ACHN (cell line): ENCODE data around the gene HYAL1.
A peak's percentile ranks its signal among the peaks of the same experiment; 100 is the strongest.

ENCODE experiments used
- DNase-seq: peaks from one replicate; pipeline ENCODE4 v3.0.0-alpha.2; 2015
- in situ Hi-C: cut with HindIII; loops from 2 replicates; pipeline ENCODE4 v1.10.0; 2017; ENCODE audit warnings: low sequenced_read_pairs, low pct_ligation_motif_present, low pct_unique_long_range_greater_than_20kb

The HYAL1 gene, protein sequence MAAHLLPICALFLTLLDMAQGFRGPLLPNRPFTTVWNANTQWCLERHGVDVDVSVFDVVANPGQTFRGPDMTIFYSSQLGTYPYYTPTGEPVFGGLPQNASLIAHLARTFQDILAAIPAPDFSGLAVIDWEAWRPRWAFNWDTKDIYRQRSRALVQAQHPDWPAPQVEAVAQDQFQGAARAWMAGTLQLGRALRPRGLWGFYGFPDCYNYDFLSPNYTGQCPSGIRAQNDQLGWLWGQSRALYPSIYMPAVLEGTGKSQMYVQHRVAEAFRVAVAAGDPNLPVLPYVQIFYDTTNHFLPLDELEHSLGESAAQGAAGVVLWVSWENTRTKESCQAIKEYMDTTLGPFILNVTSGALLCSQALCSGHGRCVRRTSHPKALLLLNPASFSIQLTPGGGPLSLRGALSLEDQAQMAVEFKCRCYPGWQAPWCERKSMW

DNA sequence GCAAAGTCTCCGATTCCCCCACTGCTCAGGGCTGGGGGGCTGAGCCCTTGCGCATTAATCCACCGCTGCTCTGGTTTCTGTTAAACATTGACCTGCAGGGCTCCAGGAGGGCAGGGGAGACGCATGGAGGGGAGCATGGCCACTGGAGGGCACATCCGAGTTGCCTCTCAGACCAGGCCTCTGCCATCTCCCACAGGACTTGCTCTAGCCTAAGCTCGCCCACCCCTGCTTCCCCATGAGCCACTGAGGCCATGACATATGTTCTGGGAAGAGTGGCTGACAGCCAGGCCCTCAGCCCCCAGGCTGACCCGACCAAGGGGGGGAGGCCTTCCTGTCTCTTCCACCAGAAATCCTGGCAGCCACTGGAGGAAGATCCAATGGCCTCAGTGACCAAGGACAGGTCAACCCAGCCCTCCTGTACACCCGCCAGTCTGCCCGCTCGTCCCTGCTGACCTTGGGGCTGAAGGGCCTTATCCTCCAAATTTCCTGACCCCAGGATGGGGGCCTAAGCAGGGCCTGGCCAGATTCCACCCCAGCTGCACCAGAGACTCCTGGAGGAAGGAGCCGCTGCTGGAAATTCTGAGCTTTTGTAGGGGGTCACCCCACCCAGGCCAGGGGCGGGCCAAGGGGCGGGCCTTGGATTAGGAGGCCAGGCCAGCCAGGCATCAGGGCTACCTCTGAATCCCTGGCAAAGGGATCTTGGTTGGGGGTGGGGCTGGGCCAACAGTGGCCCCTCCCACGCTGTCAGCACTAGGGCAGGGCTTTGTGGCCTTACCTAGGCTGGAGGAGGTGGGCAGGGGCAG is at the start of gene HYAL1:
TSS of gene HYAL1 (minus strand) at position 562 of the 803 bp plus-strand sequence. CDS start 618 bp downstream, outside the sequence.
- peak; percentile 78 for DNase-seq
- in situ Hi-C loops, result no loop called here

DNA sequence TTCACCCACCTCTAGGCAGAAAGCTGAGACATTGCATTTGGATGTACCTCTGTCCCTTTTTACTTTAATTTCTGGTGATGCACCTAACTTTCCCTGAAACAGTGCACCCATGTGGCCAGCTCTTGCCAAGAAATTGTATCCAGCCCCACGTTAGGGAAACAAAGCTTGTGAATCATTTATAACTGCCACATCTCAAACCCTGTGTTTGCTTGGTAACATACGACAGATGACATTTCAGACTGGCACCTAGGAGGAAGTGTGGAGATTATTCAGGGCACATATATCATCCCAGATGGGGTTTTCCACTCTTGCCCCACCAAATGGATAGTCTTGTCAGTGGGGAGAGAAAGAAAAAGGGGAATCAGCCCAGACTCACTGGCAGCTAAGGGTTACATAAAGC is 49.4 kb upstream of the HYAL1 start:
- peak; percentile 41 for DNase-seq
- in situ Hi-C loops, result no loop called here

DNA sequence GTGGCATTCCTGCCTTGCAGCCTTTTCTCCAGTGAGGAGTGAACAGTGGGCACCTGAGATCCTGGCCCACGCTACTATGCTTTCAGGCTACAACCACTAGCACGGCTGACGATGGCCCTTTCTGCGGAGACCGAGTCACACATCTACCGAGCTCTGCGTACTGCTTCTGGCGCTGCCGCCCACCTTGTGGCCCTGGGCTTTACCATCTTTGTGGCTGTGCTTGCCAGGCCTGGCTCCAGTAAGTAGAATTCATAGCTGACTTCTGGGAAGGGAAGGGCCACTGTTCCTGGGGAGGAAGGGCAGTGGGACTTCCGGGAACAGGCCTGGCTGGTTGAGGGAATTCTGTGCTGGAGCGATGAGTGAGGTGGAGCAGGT is 47.9 kb upstream of the HYAL1 start:
- in situ Hi-C loops, result no loop called here
- DNase-seq, result no peak

DNA sequence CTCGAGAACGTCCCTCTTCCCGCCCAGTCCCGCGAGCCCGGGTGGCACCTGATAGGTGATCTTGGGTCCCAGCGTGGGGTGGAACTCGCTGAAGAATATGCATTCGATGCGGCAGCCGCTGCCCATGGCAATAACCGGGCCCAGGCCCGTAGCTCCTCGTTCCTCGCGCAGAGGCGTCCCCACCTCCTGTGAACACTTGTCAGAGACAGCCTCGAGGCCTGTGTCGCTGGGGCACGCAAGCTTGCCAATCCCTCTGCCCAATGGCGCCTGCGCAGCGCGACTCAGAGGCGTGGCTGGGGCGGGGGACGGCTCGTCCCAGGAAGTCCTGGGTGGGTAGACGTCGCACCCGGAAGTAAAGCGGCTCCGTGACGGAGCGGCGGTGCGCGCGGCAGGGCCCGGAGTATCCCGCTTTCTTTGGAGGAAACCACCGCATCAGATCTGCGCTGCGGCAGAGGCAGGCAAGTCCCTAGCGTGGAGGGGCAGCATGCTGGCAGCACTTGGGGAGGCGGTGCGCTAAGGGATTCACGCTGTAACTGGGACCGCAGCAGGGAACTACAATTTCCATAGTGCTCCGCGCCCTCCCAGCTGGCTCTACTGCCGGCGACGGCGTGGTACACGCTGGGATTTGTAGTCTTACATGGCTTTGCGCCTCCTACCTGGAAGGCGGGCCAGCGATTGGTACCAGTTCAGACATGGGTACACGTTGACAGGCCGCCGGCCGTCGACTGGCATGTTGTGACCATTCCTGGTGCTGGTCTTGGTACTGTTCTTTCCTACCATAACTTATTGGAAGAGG is 47.4 kb upstream of the HYAL1 start, which contains the start of the genes CYB561D2 and NPRL2:
TSS of gene CYB561D2 (plus strand) at position 336 of the 796 bp plus-strand sequence. CDS start 572 bp downstream, outside the sequence.
TSS of gene NPRL2 (minus strand) at position 249 of the 796 bp plus-strand sequence. CDS start at position 126, 123 bp downstream.
- peak; percentile 91 for DNase-seq
- in situ Hi-C loops, result no loop called here

DNA sequence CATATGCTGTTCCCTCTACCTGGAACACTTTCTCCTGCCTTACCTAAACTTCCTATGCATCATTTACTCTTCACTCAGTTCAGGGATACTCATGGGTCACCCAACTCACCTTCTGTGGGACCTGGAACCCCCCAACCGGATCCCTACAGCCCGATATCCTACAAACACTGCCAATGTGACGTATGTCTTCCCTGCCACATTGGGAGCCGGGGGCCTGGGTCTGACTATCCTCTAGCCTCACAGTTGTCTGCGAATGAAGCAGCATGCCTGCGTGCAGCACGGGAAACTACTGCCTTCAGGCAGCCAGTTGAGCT is 46.8 kb upstream of the HYAL1 start:
- in situ Hi-C loops, result no loop called here
- DNase-seq, result no peak

DNA sequence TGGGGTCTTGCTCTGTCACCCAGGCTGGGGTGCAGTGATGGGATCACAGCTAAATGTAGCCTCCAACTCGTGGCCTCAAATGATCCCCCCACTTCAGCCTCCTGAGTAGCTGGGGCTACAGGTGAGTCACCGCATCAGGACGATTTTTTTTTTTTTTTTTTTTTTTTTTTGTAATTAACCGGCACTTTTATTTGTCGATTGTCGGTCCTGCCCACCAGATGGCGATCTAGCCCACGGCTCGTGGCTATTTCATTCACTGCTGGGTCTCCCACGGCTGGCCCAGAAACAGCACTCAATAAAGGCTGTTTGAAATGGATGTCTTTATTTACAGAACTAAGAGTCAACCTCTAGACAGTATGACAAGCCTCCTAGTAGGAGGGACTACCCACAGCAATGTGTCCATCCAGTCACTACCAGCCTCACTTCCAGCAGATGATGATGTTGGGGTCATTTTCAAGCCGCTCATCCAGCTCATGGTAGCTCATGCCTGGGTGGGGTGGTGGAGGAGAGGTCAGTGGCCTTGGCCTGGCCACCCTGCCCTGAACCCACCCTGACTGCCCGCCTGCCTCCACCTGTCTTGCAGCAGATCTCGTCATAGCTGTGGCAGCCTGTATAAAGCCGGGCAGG is 43.9 kb upstream of the HYAL1 start:
- in situ Hi-C loops, result no loop called here
- DNase-seq, result peak; percentile 64

DNA sequence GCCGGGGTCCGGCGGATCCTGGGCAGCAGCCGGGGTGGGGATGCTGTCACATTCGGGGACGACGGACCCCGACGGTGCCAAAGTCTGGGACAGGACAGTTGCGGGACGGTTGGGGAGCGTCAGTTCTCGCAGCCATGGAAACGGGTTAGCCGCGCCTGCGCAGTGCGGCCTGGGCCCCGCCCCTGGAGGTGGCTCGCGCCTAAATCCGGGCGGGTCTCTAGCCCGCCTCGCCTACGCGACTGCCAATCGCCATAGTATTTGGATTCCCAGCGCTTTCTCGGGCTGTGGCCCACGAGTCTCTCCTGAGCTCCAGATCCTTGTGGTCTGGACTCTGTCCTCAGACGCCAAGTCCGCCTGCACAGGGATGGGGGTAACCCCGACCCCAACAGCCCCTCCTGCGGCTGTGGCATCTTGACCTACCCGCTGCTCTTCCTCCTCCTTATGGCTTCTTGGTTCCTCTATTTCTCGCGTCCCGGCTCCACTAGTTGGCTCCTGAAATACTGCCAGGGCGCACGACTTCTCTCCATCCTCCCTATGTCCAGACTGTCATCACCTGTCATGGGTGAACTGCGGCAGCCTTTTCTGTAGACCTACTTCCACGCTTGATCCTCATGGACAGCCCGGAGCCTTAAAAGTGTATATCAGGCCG is 42.3 kb upstream of the HYAL1 start, which contains the start of gene ZMYND10:
TSS of gene ZMYND10 (minus strand) at position 147 of the 649 bp plus-strand sequence. CDS start 153 bp downstream, outside the sequence.
- in situ Hi-C loops, result no loop called here
- peak; percentile 61 for DNase-seq

DNA sequence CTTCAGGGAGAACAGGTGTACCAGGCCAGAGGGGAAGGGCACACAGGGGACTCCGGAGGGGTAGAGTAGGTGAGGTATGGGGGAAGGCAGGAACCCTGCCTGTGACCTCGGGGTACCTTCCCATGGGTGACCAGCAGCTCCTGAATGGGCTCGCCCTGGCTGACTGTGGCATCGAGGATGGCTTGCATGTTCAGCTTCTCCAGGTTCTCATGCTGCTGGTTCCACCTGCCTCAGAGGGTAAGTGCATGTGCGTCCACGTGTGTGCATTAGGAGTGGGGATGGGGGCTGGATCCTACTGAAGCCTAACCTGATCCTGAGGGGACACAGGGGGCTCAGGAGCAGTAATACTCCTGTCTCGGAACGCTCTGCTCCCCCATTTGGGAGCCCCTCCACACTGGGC is 41.6 kb upstream of the HYAL1 start:
- no peak for DNase-seq
- in situ Hi-C loops, result no loop called here

DNA sequence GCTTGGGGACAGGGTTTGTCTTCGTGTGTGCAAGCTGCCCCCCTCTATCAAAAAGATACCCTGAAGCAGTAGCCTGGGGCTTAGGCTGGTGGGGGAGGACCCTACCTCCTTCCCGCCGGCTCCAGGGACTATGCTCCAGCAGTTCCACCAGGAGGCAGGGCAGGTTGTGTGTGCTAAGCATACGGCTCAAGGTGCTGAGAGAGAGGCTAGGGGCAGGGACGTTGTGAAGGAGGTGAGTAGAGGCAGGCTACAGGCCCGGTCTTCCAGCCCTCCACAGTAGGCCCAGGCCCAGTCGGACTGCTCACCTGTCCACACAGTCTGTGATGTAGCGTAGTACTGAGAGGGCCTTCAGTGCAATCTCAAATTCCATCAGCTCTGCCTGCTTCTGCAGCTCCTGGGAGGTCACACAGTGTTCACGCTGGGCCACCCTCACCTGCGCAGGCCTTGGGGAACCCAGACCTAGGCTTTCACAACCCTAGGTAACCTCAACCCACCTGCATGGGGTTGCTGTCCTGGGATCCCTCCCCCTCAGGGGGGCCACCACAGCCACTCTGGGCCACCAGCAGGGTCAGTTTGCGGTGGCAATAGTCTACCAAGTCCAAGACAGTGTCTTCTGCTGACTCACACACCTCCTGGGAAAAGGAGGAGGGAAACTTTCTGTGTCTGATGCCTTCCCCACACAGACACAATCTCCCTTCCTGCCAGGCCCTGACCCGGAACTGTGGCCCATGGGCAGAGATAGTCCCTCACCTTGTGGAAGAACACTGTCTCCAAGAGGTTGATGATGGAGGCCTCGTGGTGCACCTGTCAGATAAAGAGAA is 39.6 kb upstream of the HYAL1 start:
- in situ Hi-C loops, result no loop called here
- no peak for DNase-seq

DNA sequence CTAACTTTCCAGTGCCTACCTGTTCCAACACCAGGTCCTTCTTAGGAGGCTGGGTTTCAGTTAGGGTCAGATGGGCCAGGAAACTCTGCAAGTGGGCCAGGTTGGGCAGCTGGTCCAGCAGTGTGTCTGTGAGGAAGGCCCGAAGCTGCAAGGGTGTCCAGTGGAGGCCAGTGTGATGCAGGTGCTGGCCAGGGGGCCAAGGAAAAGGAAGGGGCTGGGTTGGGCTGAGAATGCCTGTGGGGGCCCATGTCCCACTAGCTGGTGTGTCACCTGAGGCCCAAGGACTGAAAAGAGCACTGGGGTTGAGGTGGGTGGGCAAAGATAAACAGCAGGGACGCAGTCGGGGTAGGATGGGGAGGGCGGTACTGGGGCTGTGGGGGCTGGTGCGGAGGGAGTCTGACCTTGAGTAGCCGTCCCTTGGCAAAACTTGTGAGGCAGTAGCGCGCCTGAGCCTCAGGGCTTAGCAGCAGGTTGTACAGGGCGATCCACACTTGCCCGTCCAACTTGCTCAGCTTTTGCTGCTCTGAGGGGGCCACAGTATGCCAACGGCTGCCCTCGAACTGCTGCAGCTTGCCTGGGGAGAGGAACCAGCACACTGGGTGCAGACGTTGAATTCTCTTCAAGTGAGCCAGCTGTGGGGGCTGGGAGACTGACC is 38.7 kb upstream of the HYAL1 start:
- no peak for DNase-seq
- in situ Hi-C loops, result no loop called here

DNA sequence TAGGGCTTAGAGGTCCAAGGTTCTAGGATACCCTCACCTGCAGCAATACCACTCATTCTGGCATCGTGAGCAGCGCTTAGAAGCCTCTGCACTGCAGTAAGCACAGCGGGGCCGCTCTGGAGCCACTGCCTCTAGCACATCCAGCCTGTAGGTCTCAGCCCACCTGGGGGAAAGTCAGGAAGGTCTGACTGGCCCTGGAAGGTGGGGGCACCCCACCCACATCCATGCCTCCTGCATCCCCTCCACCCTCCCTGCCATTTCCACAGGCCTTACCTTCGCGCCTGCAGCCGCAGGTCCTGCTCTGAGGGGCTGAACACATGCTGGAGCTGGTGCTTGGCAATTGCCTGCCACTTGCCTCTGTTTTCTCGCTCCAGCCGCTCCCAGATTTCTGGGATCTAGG is 38.2 kb upstream of the HYAL1 start:
- in situ Hi-C loops, result no loop called here
- no peak for DNase-seq

DNA sequence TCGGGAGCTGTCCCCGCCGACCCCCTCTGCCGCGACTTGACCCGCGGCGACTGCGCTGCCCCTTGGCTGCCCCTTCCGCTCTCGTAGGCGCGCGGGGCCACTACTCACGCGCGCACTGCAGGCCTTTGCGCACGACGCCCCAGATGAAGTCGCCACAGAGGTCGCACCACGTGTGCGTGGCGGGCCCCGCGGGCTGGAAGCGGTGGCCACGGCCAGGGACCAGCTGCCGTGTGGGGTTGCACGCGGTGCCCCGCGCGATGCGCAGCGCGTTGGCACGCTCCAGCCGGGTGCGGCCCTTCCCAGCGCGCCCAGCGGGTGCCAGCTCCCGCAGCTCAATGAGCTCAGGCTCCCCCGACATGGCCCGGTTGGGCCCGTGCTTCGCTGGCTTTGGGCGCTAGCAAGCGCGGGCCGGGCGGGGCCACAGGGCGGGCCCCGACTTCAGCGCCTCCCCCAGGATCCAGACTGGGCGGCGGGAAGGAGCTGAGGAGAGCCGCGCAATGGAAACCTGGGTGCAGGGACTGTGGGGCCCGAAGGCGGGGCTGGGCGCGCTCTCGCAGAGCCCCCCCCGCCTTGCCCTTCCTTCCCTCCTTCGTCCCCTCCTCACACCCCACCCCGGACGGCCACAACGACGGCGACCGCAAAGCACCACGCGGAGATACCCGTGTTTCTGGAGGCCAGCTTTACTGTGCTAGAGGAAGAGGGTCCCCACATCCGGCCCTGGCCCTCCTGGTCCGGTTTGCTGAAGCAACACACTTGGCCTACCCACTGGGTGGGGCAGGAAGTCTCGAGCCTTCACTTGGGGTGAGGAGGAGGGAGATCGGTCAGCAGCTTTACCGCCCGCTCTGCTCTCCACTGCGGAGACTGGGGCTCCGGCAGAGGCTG is 37.3 kb upstream of the HYAL1 start, which contains the start of gene RASSF1:
TSS of gene RASSF1 (minus strand) at position 389 of the 882 bp plus-strand sequence. CDS start at position 358, 31 bp downstream.
- no peak for DNase-seq
- in situ Hi-C loops, result no loop called here

DNA sequence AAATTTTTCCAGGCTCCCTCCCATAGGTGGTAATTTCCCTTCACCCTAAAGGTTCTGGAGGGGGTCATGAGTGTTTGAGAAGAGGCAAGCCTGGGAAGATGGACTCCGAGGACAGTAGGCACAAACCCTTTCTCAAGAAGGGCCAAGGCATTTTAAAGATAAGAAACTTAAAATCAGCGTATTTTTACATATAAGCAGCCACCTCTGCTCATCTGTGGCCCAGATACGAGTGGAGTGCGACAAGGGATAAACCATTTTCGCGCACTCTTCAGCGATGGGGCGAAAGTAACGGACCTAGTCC is 36.7 kb upstream of the HYAL1 start:
- no peak for DNase-seq
- in situ Hi-C loops, result no loop called here

DNA sequence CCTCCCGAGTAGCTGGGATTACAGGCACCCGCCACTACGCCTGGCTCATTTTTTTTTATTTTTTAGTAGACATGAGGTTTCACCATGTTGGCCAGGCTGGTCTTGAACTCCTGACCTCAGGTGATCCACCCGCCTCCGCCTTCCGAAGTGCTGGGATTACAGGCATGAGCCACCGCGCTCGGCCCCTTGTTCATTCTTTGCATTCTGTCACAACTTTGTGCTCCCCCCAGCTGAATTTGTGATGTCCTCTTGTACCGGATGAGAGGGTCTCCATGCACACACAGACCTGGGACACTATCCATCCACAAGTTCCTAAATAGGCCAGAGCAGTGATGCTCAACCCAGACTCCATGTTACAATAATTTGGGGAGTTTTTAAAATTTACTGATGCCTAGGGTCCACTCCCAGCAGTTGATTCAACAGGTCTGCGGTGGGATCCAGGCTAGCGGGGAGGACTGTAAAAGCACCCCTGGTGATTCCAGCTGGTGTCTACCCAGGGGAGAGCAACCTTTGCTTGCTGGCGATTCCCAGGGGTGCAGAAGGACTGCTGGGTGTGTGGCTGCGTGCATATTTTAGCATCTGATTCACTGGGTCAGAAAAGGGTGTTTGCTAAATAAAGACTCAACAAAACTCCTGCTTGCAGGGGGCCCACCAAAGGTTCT is 36.2 kb upstream of the HYAL1 start:
- in situ Hi-C loops, result no loop called here
- no peak for DNase-seq

DNA sequence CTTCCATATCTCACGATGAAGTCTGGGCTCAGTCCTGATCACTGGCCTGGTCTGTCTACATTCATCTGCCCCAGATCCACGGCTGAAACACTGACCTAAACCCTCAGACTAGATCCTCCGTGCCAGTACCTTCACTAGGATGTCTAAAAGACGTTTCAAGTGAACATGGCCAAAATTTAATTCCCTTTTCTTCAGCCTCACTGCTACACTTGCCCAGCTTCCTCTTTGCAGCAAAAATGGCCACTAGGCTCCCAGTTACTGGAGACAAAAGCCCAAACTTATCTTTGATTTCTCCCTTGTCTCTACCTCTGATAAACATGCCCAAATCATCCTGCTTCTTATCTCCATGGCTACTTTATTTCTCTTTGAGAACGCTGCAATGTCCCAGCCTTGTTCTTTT is 35.6 kb upstream of the HYAL1 start:
- in situ Hi-C loops, result no loop called here
- no peak for DNase-seq
